B cell (primary cell): ENCODE measurements around the gene ATP5ME. TPM values are rescaled to one million over a fixed set of nuclear protein-coding genes. Genes with fewer than 3 reads are reported as not detected.
A peak's percentile ranks its signal among the peaks of the same experiment; 100 is the strongest.

ENCODE experiments used
- ATAC-seq: fragments of 200-7000 bp; cut with Tn5 transposase; one replicate; pipeline ENCODE4 v1.10.0; 2021; ENCODE audit warnings: low read depth, mild to moderate bottlenecking, moderate number of reproducible peaks, moderate library complexity
- CTCF ChIA-PET: fragments of 350-600 bp; sonication (Branson Sonifier 250); formaldehyde crosslinking; loops from one replicate; lab custom pipeline; 2021; ENCODE audit warnings: antibody characterized with exemption, inconsistent platforms; lab: Charles Lee
- POLR2A ChIA-PET: fragments of 350-600 bp; sonication (Branson Sonifier 250); formaldehyde crosslinking; loops from one replicate; lab custom pipeline; 2021; ENCODE audit warnings: antibody characterized with exemption; lab: Charles Lee
- DNase-seq: peaks from one replicate; pipeline ENCODE4 v3.0.0; 2013
- H2AFZ ChIP-seq: 2 replicates; pipeline ENCODE4 v1.6.1; 2012; ENCODE audit warnings: mild to moderate bottlenecking, low read depth, low read length; ENCODE audit not compliant: insufficient read depth, poor library complexity, severe bottlenecking
- H3K27ac ChIP-seq, 2 donors: 1 replicate in 1 of 2; 2 replicates in 1 of 2; pipeline ENCODE4 v1.5.1; 2012 to 2013; ENCODE audit warnings: low read length in 2 of 2, mild to moderate bottlenecking in 2 of 2, moderate library complexity in 1 of 2
- H3K27me3 ChIP-seq, 4 experiments: fragments of 200-600 bp in 1 of 4; sonication (generic) in 1 of 4; replicated peaks in 1 of 4; 1 replicate in 2 of 4; 2 replicates in 2 of 4; pipeline versions ENCODE4 v1.6.1 to v1.7.0; 2013 to 2016; ENCODE audit warnings: low read length in 3 of 4, mild to moderate bottlenecking in 2 of 4, mixed read lengths in 1 of 4, moderate library complexity in 1 of 4; ENCODE audit not compliant: insufficient read depth in 4 of 4, control insufficient read depth in 3 of 4; ENCODE audit errors: control extremely low read depth in 1 of 4
- H3K36me3 ChIP-seq, 2 experiments: replicated peaks in 1 of 2; 1 replicate in 1 of 2; 2 replicates in 1 of 2; pipeline versions ENCODE4 v1.6.1 to v1.7.1; 2013; ENCODE audit warnings: low read length in 1 of 2; ENCODE audit not compliant: insufficient read depth in 2 of 2, control insufficient read depth in 1 of 2; ENCODE audit errors: control extremely low read depth in 1 of 2, extremely low read depth in 1 of 2
- H3K4me1 ChIP-seq, 2 donors: fragments of 200-600 bp in 1 of 2; sonication (generic) in 1 of 2; 1 replicate in 1 of 2; 2 replicates in 1 of 2; pipeline versions ENCODE4 v1.5.1 to v1.6.1; 2013 to 2017; ENCODE audit warnings: low read length in 2 of 2; ENCODE audit not compliant: control insufficient read depth in 2 of 2, insufficient read depth in 2 of 2
- H3K4me2 ChIP-seq: replicated peaks from 2 replicates; pipeline ENCODE3; 2012; ENCODE audit warnings: mild to moderate bottlenecking, low read depth, low read length; ENCODE audit not compliant: poor library complexity, severe bottlenecking
- H3K4me3 ChIP-seq, 5 experiments: fragments of 200-600 bp in 1 of 5; sonication (generic) in 1 of 5; 1 replicate in 3 of 5; 2 replicates in 2 of 5; pipeline versions ENCODE4 v1.5.1 to v1.7.0; 2011 to 2016; ENCODE audit warnings: low read length in 4 of 5, mild to moderate bottlenecking in 4 of 5, low read depth in 2 of 5, control low read depth in 1 of 5, moderate library complexity in 1 of 5; ENCODE audit not compliant: insufficient read depth in 1 of 5; ENCODE audit errors: control extremely low read depth in 1 of 5, extremely low read depth in 1 of 5
- H3K79me2 ChIP-seq: fragments of 200-600 bp; sonication (generic); one replicate; pipeline ENCODE4 v1.6.0; 2016; ENCODE audit warnings: low read length; ENCODE audit not compliant: control insufficient read depth, insufficient read depth
- H3K9ac ChIP-seq: fragments of 200-600 bp; sonication (generic); 2 replicates; pipeline ENCODE4 v1.6.1; 2017; ENCODE audit warnings: mild to moderate bottlenecking, low read length, moderate library complexity
- H3K9me3 ChIP-seq, 3 donors: one replicate each; pipeline versions ENCODE4 v1.6.1 to v1.7.1; 2013; ENCODE audit warnings: low read length in 2 of 3; ENCODE audit not compliant: control insufficient read depth in 2 of 3, insufficient read depth in 1 of 3; ENCODE audit errors: control extremely low read depth in 1 of 3
- H4K20me1 ChIP-seq: 2 replicates; pipeline ENCODE4 v1.6.0; 2012; ENCODE audit warnings: mild to moderate bottlenecking, low read length; ENCODE audit not compliant: insufficient read depth, control insufficient read depth, poor library complexity, severe bottlenecking
- H3K27ac Mint-ChIP-seq: one replicate; pipeline ENCODE4 v1.8.0; 2021; ENCODE audit warnings: mixed read lengths
- H3K27me3 Mint-ChIP-seq: one replicate; pipeline ENCODE4 v1.8.0; 2021; ENCODE audit warnings: mixed read lengths
- H3K4me1 Mint-ChIP-seq: one replicate; pipeline ENCODE4 v1.8.0; 2021; ENCODE audit warnings: mixed read lengths
- H3K4me3 Mint-ChIP-seq: one replicate; pipeline ENCODE4 v1.8.0; 2021; ENCODE audit warnings: mixed read lengths
- H3K9me3 Mint-ChIP-seq: one replicate; pipeline ENCODE4 v1.8.0; 2022; ENCODE audit warnings: mixed read lengths; ENCODE audit not compliant: insufficient read depth
- EZH2 ChIP-seq: IDR thresholded peaks from 2 replicates; pipeline ENCODE4 v1.6.1; 2012; ENCODE audit warnings: borderline replicate concordance, low read depth, mild to moderate bottlenecking, moderate library complexity, low read length; ENCODE audit not compliant: insufficient read depth, poor library complexity, severe bottlenecking
- WGBS: methylation state at CpG from one replicate; pipeline ENCODE4 v1.1.5; 2013; ENCODE audit warnings: missing lambda C conversion rate; ENCODE audit not compliant: insufficient coverage; 5-methylcytosine and 5-hydroxymethylcytosine counted together
- intact Hi-C: fragments of 100-400 bp; cut with micrococcal nuclease; formaldehyde crosslinking; loops from one replicate; pipeline ENCODE4 v1.10.0; 2022
- polyA plus RNA-seq: library from polyadenylated mRNA; depleted of rRNA; stranded (reverse); fragments of >200 nt; gene quantifications from 2 replicates; pipeline ENCODE4 v1.2.3, GENCODE V29; 2012
- total RNA-seq, 2 donors: library from RNA; stranded (reverse); fragments of 120-200 nt in 1 of 2; gene quantifications; 1 replicate in 1 of 2; 2 replicates in 1 of 2; pipeline versions ENCODE4 v1.2.3 to v1.2.4, GENCODE V29; 2013 to 2022
- TF ChIP-seq, protein P1 (sequence below): fragments of 200-600 bp; IDR thresholded peaks from one replicate; pipeline ENCODE4 v1.8.0; 2022; ENCODE audit warnings: antibody characterized with exemption, mild to moderate bottlenecking

Gene ATP5ME
- total and polyA plus RNA-seq, 2 donors (not counting 1 experiment from before 2014, with no cell fraction given), result 129 to 153 TPM

GRCh38 chr4:686413-687040 is 12.5 kb upstream of the ATP5ME start:
- Histone ChIP-seq H3K9me3 (peaks cover 0 to 10% (median 0%) of the 10 kb centered on the region in 3 donors), H3K4me2 (no peak overlapping the region), H3K27ac (no peak overlapping the region), H3K36me3 (no peaks in the 10 kb centered on the region), H3K4me1 (peaks cover 12 to 20% of the 10 kb centered on the region in 2 donors), H3K79me2 (no peaks in the 10 kb centered on the region), H3K9ac (no peak overlapping the region), H3K27me3 (peaks cover 0 to 17% (median 1%) of the 10 kb centered on the region in 4 experiments), H3K4me3 (no peak overlapping the region), H2AFZ (no peak overlapping the region), H4K20me1 (no peaks in the 10 kb centered on the region)
- H3K4me1 Mint-ChIP-seq, result peaks cover 12% of the 10 kb centered on the region
- intact Hi-C loops, result no loop called here
- no peak overlapping the region for H3K27ac Mint-ChIP-seq
- POLR2A ChIA-PET, result interaction anchor here (1.4 kb wide), 1 partner anchor 12 kb away, joined by 6 read pairs; no protein-coding TSS in a partner anchor
- ATAC-seq, result no peak
- no peak for DNase-seq
- H3K9me3 Mint-ChIP-seq, result no peaks in the 10 kb centered on the region
- H3K4me3 Mint-ChIP-seq, result no peak overlapping the region
- WGBS, result 91% methylated on average over 31 of the region's 31 CpGs
- H3K27me3 Mint-ChIP-seq, result peaks cover 13% of the 10 kb centered on the region
- CTCF ChIA-PET, result no interaction called here
- TF ChIP-seq, protein P1, sequence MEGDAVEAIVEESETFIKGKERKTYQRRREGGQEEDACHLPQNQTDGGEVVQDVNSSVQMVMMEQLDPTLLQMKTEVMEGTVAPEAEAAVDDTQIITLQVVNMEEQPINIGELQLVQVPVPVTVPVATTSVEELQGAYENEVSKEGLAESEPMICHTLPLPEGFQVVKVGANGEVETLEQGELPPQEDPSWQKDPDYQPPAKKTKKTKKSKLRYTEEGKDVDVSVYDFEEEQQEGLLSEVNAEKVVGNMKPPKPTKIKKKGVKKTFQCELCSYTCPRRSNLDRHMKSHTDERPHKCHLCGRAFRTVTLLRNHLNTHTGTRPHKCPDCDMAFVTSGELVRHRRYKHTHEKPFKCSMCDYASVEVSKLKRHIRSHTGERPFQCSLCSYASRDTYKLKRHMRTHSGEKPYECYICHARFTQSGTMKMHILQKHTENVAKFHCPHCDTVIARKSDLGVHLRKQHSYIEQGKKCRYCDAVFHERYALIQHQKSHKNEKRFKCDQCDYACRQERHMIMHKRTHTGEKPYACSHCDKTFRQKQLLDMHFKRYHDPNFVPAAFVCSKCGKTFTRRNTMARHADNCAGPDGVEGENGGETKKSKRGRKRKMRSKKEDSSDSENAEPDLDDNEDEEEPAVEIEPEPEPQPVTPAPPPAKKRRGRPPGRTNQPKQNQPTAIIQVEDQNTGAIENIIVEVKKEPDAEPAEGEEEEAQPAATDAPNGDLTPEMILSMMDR, result no peak
- no peak for TF ChIP-seq EZH2

GRCh38 chr4:685679-686412 is 11.8 kb upstream of the ATP5ME start:
- DNase-seq (peak; percentile 11), ATAC-seq (no peak)
- Histone ChIP-seq H3K4me3 (no peak overlapping the region), H4K20me1 (no peaks in the 10 kb centered on the region), H3K36me3 (no peaks in the 10 kb centered on the region), H3K27ac (no peak overlapping the region), H3K4me1 (peaks cover 15 to 24% of the 10 kb centered on the region in 2 donors), H3K79me2 (no peaks in the 10 kb centered on the region), H2AFZ (no peak overlapping the region), H3K4me2 (no peak overlapping the region), H3K27me3 (peaks cover 0 to 17% (median 1%) of the 10 kb centered on the region in 4 experiments), H3K9me3 (peaks cover 0 to 10% (median 0%) of the 10 kb centered on the region in 3 donors), H3K9ac (no peak overlapping the region)
- TF ChIP-seq, protein P1, result no peak
- no peak for TF ChIP-seq EZH2
- Mint-ChIP-seq H3K9me3 (no peaks in the 10 kb centered on the region), H3K4me3 (no peak overlapping the region), H3K4me1 (peaks cover 12% of the 10 kb centered on the region), H3K27me3 (peaks cover 13% of the 10 kb centered on the region), H3K27ac (peak overlapping the region; percentile 60)
- ChIA-PET CTCF (interaction anchor here (1.9 kb wide), 1 partner anchor 55 kb away, joined by 5 read pairs; no protein-coding TSS in a partner anchor), POLR2A (no interaction called here)
- intact Hi-C loops, result no loop called here
- WGBS, result 95% methylated on average over 37 of the region's 37 CpGs
